ENCODE results near the gene INSL3. TPM values are rescaled to one million over a fixed set of nuclear protein-coding genes. Genes with fewer than 3 reads are reported as not detected.

The INSL3 gene
- total and polyA plus RNA-seq, 2 donors (not counting 1 experiment from before 2014, with no cell fraction given), result not detected

- DNase-seq (ENCODE audit: low read depth in 2 of 2), result no peak
- no peak overlapping the region for H3K27ac ChIP-seq (ENCODE audit: insufficient read depth, low read length)
- no peak for TF ChIP-seq CTCF (conservative IDR thresholded peaks at IDR 0.05 in 1 of 2, IDR thresholded peaks at IDR 0.05 in 1 of 2; ENCODE audit: low read depth in 1 of 2, low read length in 2 of 2)
- no peak for TF ChIP-seq EZH2 (IDR thresholded peaks at IDR 0.05; ENCODE audit: low read length, missing control alignments)
- peaks cover 20% of the 10 kb centered on the region for H3K36me3 ChIP-seq (ENCODE audit: control insufficient read depth, insufficient read depth, low read length)
- no peak overlapping the region for H2AFZ ChIP-seq (ENCODE audit: low read length)
- no peaks in the 10 kb centered on the region for H3K9me3 ChIP-seq (ENCODE audit: control insufficient read depth, insufficient read depth, low read depth, low read length)
- no peaks in the 10 kb centered on the region for H4K20me1 ChIP-seq (ENCODE audit: control insufficient read depth, extremely low read depth, insufficient read depth, low read length)
- no peak overlapping the region for H3K4me2 ChIP-seq (ENCODE audit: extremely low read depth, insufficient read depth, low read length)
- H3K4me1 ChIP-seq (ENCODE audit: control insufficient read depth, extremely low read depth, insufficient read depth, low read length), result no peaks in the 10 kb centered on the region
- H3K4me3 ChIP-seq (replicated peaks in 1 of 4; ENCODE audit: control extremely low read depth in 1 of 4, insufficient read depth in 1 of 4, low read depth in 3 of 4, low read length in 4 of 4), result no peak overlapping the region
- H3K79me2 ChIP-seq (ENCODE audit: control insufficient read depth, insufficient read depth, low read length), result peaks cover 6% of the 10 kb centered on the region
- H3K27me3 ChIP-seq (ENCODE audit: control insufficient read depth, insufficient read depth, low read length), result peaks cover 25% of the 10 kb centered on the region
- no peak overlapping the region for H3K9ac ChIP-seq (ENCODE audit: insufficient read depth, low read length)
Observed at GRCh38 chr19:17866964-17867486, 45.7 kb upstream of the INSL3 start.

- Histone ChIP-seq H3K27ac (ENCODE audit: insufficient read depth, low read length) (no peak overlapping the region), H3K79me2 (ENCODE audit: control insufficient read depth, insufficient read depth, low read length) (peaks cover 12% of the 10 kb centered on the region), H3K4me2 (ENCODE audit: extremely low read depth, insufficient read depth, low read length) (no peak overlapping the region), H3K9ac (ENCODE audit: insufficient read depth, low read length) (no peak overlapping the region), H2AFZ (ENCODE audit: low read length) (no peak overlapping the region), H3K9me3 (ENCODE audit: control insufficient read depth, insufficient read depth, low read depth, low read length) (no peaks in the 10 kb centered on the region), H3K36me3 (ENCODE audit: control insufficient read depth, insufficient read depth, low read length) (peaks cover 25% of the 10 kb centered on the region), H3K4me3 (replicated peaks in 1 of 4; ENCODE audit: control extremely low read depth in 1 of 4, insufficient read depth in 1 of 4, low read depth in 3 of 4, low read length in 4 of 4) (no peak overlapping the region), H3K4me1 (ENCODE audit: control insufficient read depth, extremely low read depth, insufficient read depth, low read length) (no peaks in the 10 kb centered on the region), H3K27me3 (ENCODE audit: control insufficient read depth, insufficient read depth, low read length) (peaks cover 19% of the 10 kb centered on the region), H4K20me1 (ENCODE audit: control insufficient read depth, extremely low read depth, insufficient read depth, low read length) (no peaks in the 10 kb centered on the region)
- DNase-seq (ENCODE audit: low read depth in 2 of 2), result no peak
- TF ChIP-seq CTCF (conservative IDR thresholded peaks at IDR 0.05 in 1 of 2, IDR thresholded peaks at IDR 0.05 in 1 of 2; ENCODE audit: low read depth in 1 of 2, low read length in 2 of 2) (no peak), EZH2 (IDR thresholded peaks at IDR 0.05; ENCODE audit: low read length, missing control alignments) (no peak)
Observed at GRCh38 chr19:17866312-17866963, 45.1 kb upstream of the INSL3 start.

- Histone ChIP-seq H3K9me3 (ENCODE audit: control insufficient read depth, insufficient read depth, low read depth, low read length) (no peaks in the 10 kb centered on the region), H3K9ac (ENCODE audit: insufficient read depth, low read length) (no peak overlapping the region), H3K4me2 (ENCODE audit: extremely low read depth, insufficient read depth, low read length) (no peak overlapping the region), H3K79me2 (ENCODE audit: control insufficient read depth, insufficient read depth, low read length) (peaks cover 20% of the 10 kb centered on the region), H3K27me3 (ENCODE audit: control insufficient read depth, insufficient read depth, low read length) (peaks cover 11% of the 10 kb centered on the region), H2AFZ (ENCODE audit: low read length) (no peak overlapping the region), H3K4me3 (replicated peaks in 1 of 4; ENCODE audit: control extremely low read depth in 1 of 4, insufficient read depth in 1 of 4, low read depth in 3 of 4, low read length in 4 of 4) (no peak overlapping the region), H3K4me1 (ENCODE audit: control insufficient read depth, extremely low read depth, insufficient read depth, low read length) (no peaks in the 10 kb centered on the region), H4K20me1 (ENCODE audit: control insufficient read depth, extremely low read depth, insufficient read depth, low read length) (no peaks in the 10 kb centered on the region), H3K27ac (ENCODE audit: insufficient read depth, low read length) (no peak overlapping the region), H3K36me3 (ENCODE audit: control insufficient read depth, insufficient read depth, low read length) (peaks cover 26% of the 10 kb centered on the region)
- no peak for DNase-seq (ENCODE audit: low read depth in 2 of 2)
- TF ChIP-seq EZH2 (IDR thresholded peaks at IDR 0.05; ENCODE audit: low read length, missing control alignments), result no peak
- TF ChIP-seq CTCF (conservative IDR thresholded peaks at IDR 0.05 in 1 of 2, IDR thresholded peaks at IDR 0.05 in 1 of 2; ENCODE audit: low read depth in 1 of 2, low read length in 2 of 2), result no peak
Observed at GRCh38 chr19:17865364-17866311, 44.3 kb upstream of the INSL3 start.
